Keratinocyte (primary cell): ENCODE measurements around the gene PDE6G. TPM values are rescaled to one million over a fixed set of nuclear protein-coding genes. Genes with fewer than 3 reads are reported as not detected.

Experiments used
- DNase-seq: peaks from one replicate; pipeline ENCODE4 v3.0.0-alpha.2; 2011; ENCODE audit warnings: low read depth, missing footprints, low spot score
- FAIRE-seq: peaks from 2 replicates; lab custom pipeline; 2011; peaks lifted over from hg19 to GRCh38; lab: Jason Lieb, UNC
- H2AFZ ChIP-seq: 2 replicates; pipeline ENCODE4 v1.6.0; 2012; ENCODE audit warnings: low read length, control low read depth, inconsistent platforms; ENCODE audit not compliant: control insufficient read depth
- H3K27ac ChIP-seq: 2 replicates; pipeline ENCODE4 v1.5.1; 2011; ENCODE audit warnings: low read length; ENCODE audit not compliant: control insufficient read depth, insufficient read depth
- H3K27me3 ChIP-seq: 3 replicates; pipeline ENCODE4 v1.6.0; 2011; ENCODE audit warnings: low read length; ENCODE audit not compliant: control insufficient read depth, insufficient read depth; ENCODE audit errors: extremely low read depth
- H3K36me3 ChIP-seq, 2 experiments: 2 replicates in 1 of 2; 3 replicates in 1 of 2; pipeline ENCODE4 v1.5.1; 2011; ENCODE audit warnings: low read length in 2 of 2, mild to moderate bottlenecking in 1 of 2; ENCODE audit not compliant: control insufficient read depth in 2 of 2, insufficient read depth in 2 of 2; ENCODE audit errors: extremely low read depth in 1 of 2
- H3K4me1 ChIP-seq: 3 replicates; pipeline ENCODE4 v1.5.1; 2011; ENCODE audit warnings: low read length; ENCODE audit not compliant: control insufficient read depth, insufficient read depth; ENCODE audit errors: extremely low read depth
- H3K4me2 ChIP-seq: 3 replicates; pipeline ENCODE4 v1.6.0; 2011; ENCODE audit warnings: low read depth, low read length; ENCODE audit not compliant: control insufficient read depth, insufficient read depth; ENCODE audit errors: extremely low read depth
- H3K4me3 ChIP-seq, 3 experiments: fragments of 200-600 bp in 1 of 3; sonication (generic) in 1 of 3; 2 replicates in 2 of 3; 3 replicates in 1 of 3; pipeline ENCODE4 v1.5.1; 2011 to 2016; ENCODE audit warnings: low read length in 3 of 3, mild to moderate bottlenecking in 3 of 3, control low read depth in 2 of 3, inconsistent platforms in 1 of 3, low read depth in 1 of 3, mixed read lengths in 1 of 3, mixed run types in 1 of 3, moderate library complexity in 1 of 3; ENCODE audit not compliant: control insufficient read depth in 2 of 3, insufficient read depth in 2 of 3; ENCODE audit errors: extremely low read depth in 1 of 3
- H3K79me2 ChIP-seq: 2 replicates; pipeline ENCODE4 v1.6.0; 2012; ENCODE audit warnings: low read length; ENCODE audit not compliant: control insufficient read depth, insufficient read depth
- H3K9ac ChIP-seq: 3 replicates; pipeline ENCODE4 v1.6.0; 2011; ENCODE audit warnings: low read length; ENCODE audit not compliant: control insufficient read depth, insufficient read depth; ENCODE audit errors: extremely low read depth
- H3K9me1 ChIP-seq: 3 replicates; pipeline ENCODE4 v1.6.0; 2011; ENCODE audit warnings: low read length; ENCODE audit not compliant: control insufficient read depth, insufficient read depth; ENCODE audit errors: extremely low read depth
- H3K9me3 ChIP-seq: 2 replicates; pipeline ENCODE4 v1.5.1; 2012; ENCODE audit warnings: low read depth, low read length; ENCODE audit not compliant: control insufficient read depth
- H4K20me1 ChIP-seq: 3 replicates; pipeline ENCODE4 v1.6.0; 2011; ENCODE audit warnings: low read length; ENCODE audit not compliant: control insufficient read depth, insufficient read depth; ENCODE audit errors: extremely low read depth
- EZH2 ChIP-seq: IDR thresholded peaks from one replicate; pipeline ENCODE4 v1.6.1; 2012; ENCODE audit warnings: inconsistent platforms, mild to moderate bottlenecking, low read length, moderate library complexity
- dilution Hi-C: fragments of 300-500 bp; cut with MboI; formaldehyde crosslinking; loops from one replicate; pipeline ENCODE4 v1.7.0; 2020; ENCODE audit warnings: low sequenced_read_pairs; ENCODE audit not compliant: extremely low pct_ligation_motif_present
- polyA plus RNA-seq, 5 experiments: library from polyadenylated mRNA; depleted of rRNA in 3 of 5; stranded (reverse) in 3 of 5; stranded (forward) in 1 of 5; unstranded in 1 of 5; fragments of >200 nt; gene quantifications; 1 replicate in 1 of 5; 2 replicates in 3 of 5; 3 replicates in 1 of 5; pipeline versions ENCODE4 v1.2.1 to v1.2.3, GENCODE V29; 2011 to 2012; ENCODE audit warnings: missing spikeins in 2 of 5, low read depth in 1 of 5, low replicate concordance in 1 of 5
- TF ChIP-seq, protein P1 (sequence below), 3 experiments: IDR thresholded peaks in 1 of 3; conservative IDR thresholded peaks in 1 of 3; optimal IDR thresholded peaks in 1 of 3; 2 replicates in 2 of 3; 3 replicates in 1 of 3; pipeline versions ENCODE3 to v1.5.1; 2011; ENCODE audit warnings: low read length in 3 of 3, mild to moderate bottlenecking in 3 of 3, moderate library complexity in 2 of 3, control low read depth in 1 of 3, inconsistent platforms in 1 of 3; ENCODE audit not compliant: insufficient read depth in 2 of 3; ENCODE audit errors: extremely low read depth in 1 of 3

PDE6G gene
- polyA plus RNA-seq, 1 donor (not counting 4 experiments of a cell fraction or from before 2014, with no cell fraction given), result not detected

DNA sequence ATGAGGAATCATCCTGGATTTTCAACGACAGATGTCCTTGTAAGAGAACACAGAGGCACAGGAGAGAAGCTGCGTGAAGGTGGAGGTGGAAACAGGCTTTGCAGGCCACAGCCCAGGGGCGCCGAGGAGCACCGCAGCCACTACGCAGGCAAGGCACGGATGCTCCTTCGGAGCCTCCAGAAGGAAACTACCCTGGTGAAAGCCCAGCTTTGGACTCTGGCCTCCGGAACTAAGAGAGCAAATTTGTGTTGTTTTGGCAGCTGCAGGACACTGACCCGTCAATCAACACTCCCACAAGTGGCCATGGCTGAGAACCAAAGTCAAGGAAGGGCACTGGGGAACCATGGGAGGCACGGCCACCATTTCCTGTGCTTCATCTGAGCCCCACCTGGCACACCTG lies 23.8 kb upstream of the PDE6G start:
- Histone ChIP-seq H3K4me3 (no peak overlapping the region), H3K27ac (no peak overlapping the region), H2AFZ (no peak overlapping the region), H3K9ac (no peak overlapping the region), H3K27me3 (no peaks in the 10 kb centered on the region), H3K36me3 (peaks cover 5 to 9% of the 10 kb centered on the region in 2 experiments), H3K9me1 (no peaks in the 10 kb centered on the region), H3K79me2 (peaks cover 28% of the 10 kb centered on the region), H3K9me3 (no peaks in the 10 kb centered on the region), H3K4me1 (peaks cover 16% of the 10 kb centered on the region), H3K4me2 (no peak overlapping the region), H4K20me1 (peaks cover under 1% of the 10 kb centered on the region)
- dilution Hi-C loops, result no loop called here
- TF ChIP-seq EZH2, result no peak
- TF ChIP-seq, protein P1, sequence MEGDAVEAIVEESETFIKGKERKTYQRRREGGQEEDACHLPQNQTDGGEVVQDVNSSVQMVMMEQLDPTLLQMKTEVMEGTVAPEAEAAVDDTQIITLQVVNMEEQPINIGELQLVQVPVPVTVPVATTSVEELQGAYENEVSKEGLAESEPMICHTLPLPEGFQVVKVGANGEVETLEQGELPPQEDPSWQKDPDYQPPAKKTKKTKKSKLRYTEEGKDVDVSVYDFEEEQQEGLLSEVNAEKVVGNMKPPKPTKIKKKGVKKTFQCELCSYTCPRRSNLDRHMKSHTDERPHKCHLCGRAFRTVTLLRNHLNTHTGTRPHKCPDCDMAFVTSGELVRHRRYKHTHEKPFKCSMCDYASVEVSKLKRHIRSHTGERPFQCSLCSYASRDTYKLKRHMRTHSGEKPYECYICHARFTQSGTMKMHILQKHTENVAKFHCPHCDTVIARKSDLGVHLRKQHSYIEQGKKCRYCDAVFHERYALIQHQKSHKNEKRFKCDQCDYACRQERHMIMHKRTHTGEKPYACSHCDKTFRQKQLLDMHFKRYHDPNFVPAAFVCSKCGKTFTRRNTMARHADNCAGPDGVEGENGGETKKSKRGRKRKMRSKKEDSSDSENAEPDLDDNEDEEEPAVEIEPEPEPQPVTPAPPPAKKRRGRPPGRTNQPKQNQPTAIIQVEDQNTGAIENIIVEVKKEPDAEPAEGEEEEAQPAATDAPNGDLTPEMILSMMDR (optimal IDR thresholded peaks at IDR 0.05 in 1 of 3, IDR thresholded peaks at IDR 0.05 in 1 of 3, conservative IDR thresholded peaks at IDR 0.05 in 1 of 3; ENCODE audit: extremely low read depth in 1 of 3, insufficient read depth in 2 of 3, low read length in 3 of 3), result no peak
- no peak for FAIRE-seq
- DNase-seq, result no peak

- Histone ChIP-seq H3K36me3 (peaks cover 19 to 35% of the 10 kb centered on the region in 2 experiments), H3K27ac (no peak overlapping the region), H3K4me2 (no peak overlapping the region), H3K4me1 (no peaks in the 10 kb centered on the region), H4K20me1 (no peaks in the 10 kb centered on the region), H3K9me1 (no peaks in the 10 kb centered on the region), H3K27me3 (no peaks in the 10 kb centered on the region), H2AFZ (no peak overlapping the region), H3K79me2 (peaks cover 10% of the 10 kb centered on the region), H3K9me3 (no peaks in the 10 kb centered on the region), H3K4me3 (no peak overlapping the region), H3K9ac (no peak overlapping the region)
- dilution Hi-C loops, result no loop called here
- FAIRE-seq (no peak), DNase-seq (no peak)
- TF ChIP-seq, protein P1 (optimal IDR thresholded peaks at IDR 0.05 in 1 of 3, IDR thresholded peaks at IDR 0.05 in 1 of 3, conservative IDR thresholded peaks at IDR 0.05 in 1 of 3; ENCODE audit: extremely low read depth in 1 of 3, insufficient read depth in 2 of 3, low read length in 3 of 3), result no peak
These were observed 20.6 kb upstream of the PDE6G start for GRCh38 chr17:81676906-81677305.
